Measurements from ENCODE around the gene LAYN.

The LAYN gene

GRCh38 chr11:111555255-111555654 is 14.7 kb downstream of the LAYN start:
- peak in 1 of 42 donors; percentile 37 for DNase-seq
- intact Hi-C loops (cut with DNase I), result no loop called here

- intact Hi-C loops (cut with DNase I), result no loop called here
Observed at GRCh38 chr11:111557425-111558111, 17.0 kb downstream of the LAYN start.

GRCh38 chr11:111559800-111560464 is 19.4 kb downstream of the LAYN start:
- intact Hi-C loops (cut with DNase I), result loop anchor here (10.0 kb wide), 1 partner anchor 285 kb away; no protein-coding TSS in a partner anchor
- no peak for DNase-seq

More at GRCh38 chr11:111557425-111558111, 17.0 kb downstream of the LAYN start:
- DNase-seq, result no peak

- DNase-seq, result no peak
- intact Hi-C loops (cut with DNase I), result loop anchor here (10.0 kb wide), 1 partner anchor 284 kb away; no protein-coding TSS in a partner anchor
Observed at GRCh38 chr11:111560800-111561199, 20.3 kb downstream of the LAYN start.

- intact Hi-C loops (cut with DNase I), result loop anchor here (10.0 kb wide), 1 partner anchor 283 kb away; no protein-coding TSS in a partner anchor
Observed at GRCh38 chr11:111561306-111561705, 20.8 kb downstream of the LAYN start.

GRCh38 chr11:111561791-111562325 is 21.3 kb downstream of the LAYN start:
- intact Hi-C loops (cut with DNase I), result loop anchor here (10.0 kb wide), 1 partner anchor 283 kb away; no protein-coding TSS in a partner anchor
- DNase-seq, result no peak

More at GRCh38 chr11:111561306-111561705, 20.8 kb downstream of the LAYN start:
- DNase-seq, result no peak

GRCh38 chr11:111562692-111563389 is 22.3 kb downstream of the LAYN start:
- no peak for DNase-seq
- intact Hi-C loops (cut with DNase I), result loop anchor here (10.0 kb wide), 1 partner anchor 282 kb away; no protein-coding TSS in a partner anchor

GRCh38 chr11:111565114-111565720 is 24.7 kb downstream of the LAYN start:
- peak; percentile 12 to 91 (median 76) for DNase-seq
- intact Hi-C loops (cut with DNase I), result loop anchor here (10.0 kb wide), 1 partner anchor 280 kb away; no protein-coding TSS in a partner anchor

GRCh38 chr11:111566324-111566723 is 25.8 kb downstream of the LAYN start:
- intact Hi-C loops (cut with DNase I), result loop anchor here (10.0 kb wide), 1 partner anchor 278 kb away; no protein-coding TSS in a partner anchor
- no peak for DNase-seq

- DNase-seq, result no peak
- intact Hi-C loops (cut with DNase I), result loop anchor here (10.0 kb wide), 1 partner anchor 275 kb away; no protein-coding TSS in a partner anchor
Observed at GRCh38 chr11:111569476-111569875, 29.0 kb downstream of the LAYN start.

- intact Hi-C loops (cut with DNase I), result no loop called here
- no peak for DNase-seq
Observed at GRCh38 chr11:111570796-111571195, 30.3 kb downstream of the LAYN start.

- intact Hi-C loops (cut with DNase I), result no loop called here
- DNase-seq, result no peak
Observed at GRCh38 chr11:111571829-111572501, 31.4 kb downstream of the LAYN start.

- DNase-seq, result no peak
- intact Hi-C loops (cut with DNase I), result no loop called here
Observed at GRCh38 chr11:111572581-111572980, 32.1 kb downstream of the LAYN start.

GRCh38 chr11:111573821-111574249 is 33.3 kb downstream of the LAYN start:
- intact Hi-C loops (cut with DNase I), result no loop called here
- DNase-seq, result no peak

GRCh38 chr11:111574373-111575225 is 34.1 kb downstream of the LAYN start:
- intact Hi-C loops (cut with DNase I), result no loop called here

GRCh38 chr11:111575740-111576139 is 35.2 kb downstream of the LAYN start:
- intact Hi-C loops (cut with DNase I), result no loop called here
- no peak for DNase-seq

More at GRCh38 chr11:111574373-111575225, 34.1 kb downstream of the LAYN start:
- DNase-seq, result no peak

GRCh38 chr11:111577821-111578220 is 37.3 kb downstream of the LAYN start:
- intact Hi-C loops (cut with DNase I), result no loop called here
- DNase-seq, result no peak

Data from head of caudate nucleus (tissue), 42 donors.